Measurements from ENCODE around the gene CCNJ.
"Not testable (repeated sequence)": the region's sequence is repeated elsewhere in the genome, so short reads cannot be mapped to it uniquely, and the experiment has no call there.

CCNJ gene

GRCh38 chr10:96038476-96039387 is 4.7 kb upstream of the CCNJ start:
- no peaks in the 10 kb centered on the region for H3K9me3 ChIP-seq (ENCODE audit: control insufficient read depth, low read length)

GRCh38 chr10:96041146-96041545 is 2.2 kb upstream of the CCNJ start:
- H3K9ac ChIP-seq (ENCODE audit: low read length), result no peak overlapping the region

More at GRCh38 chr10:96038476-96039387, 4.7 kb upstream of the CCNJ start:
- peaks cover 6% of the 10 kb centered on the region for H3K4me1 ChIP-seq (ENCODE audit: control insufficient read depth, insufficient read depth, low read length)
- H3K27me3 ChIP-seq (ENCODE audit: control insufficient read depth, insufficient read depth, low read length), result no peaks in the 10 kb centered on the region
- H3K4me3 ChIP-seq (ENCODE audit: low read length), result no peak overlapping the region
- H3K36me3 ChIP-seq (ENCODE audit: control insufficient read depth, insufficient read depth, low read length), result no peaks in the 10 kb centered on the region
- no peak overlapping the region for H3K9ac ChIP-seq (ENCODE audit: low read length)

GRCh38 chr10:96043893-96044715 is 721 bp downstream of the CCNJ start:
- peaks cover 6% of the 10 kb centered on the region for H3K4me1 ChIP-seq (ENCODE audit: control insufficient read depth, insufficient read depth, low read length)
- no peaks in the 10 kb centered on the region for H3K36me3 ChIP-seq (ENCODE audit: control insufficient read depth, insufficient read depth, low read length)
- H3K9me3 ChIP-seq (ENCODE audit: control insufficient read depth, low read length), result no peaks in the 10 kb centered on the region
- H3K9ac ChIP-seq (ENCODE audit: low read length), result peak overlapping the region; percentile 80
- H3K27me3 ChIP-seq (ENCODE audit: control insufficient read depth, insufficient read depth, low read length), result no peaks in the 10 kb centered on the region
- peak overlapping the region; percentile 62 for H3K4me3 ChIP-seq (ENCODE audit: low read length)

More at GRCh38 chr10:96041146-96041545, 2.2 kb upstream of the CCNJ start:
- H3K4me3 ChIP-seq (ENCODE audit: low read length), result no peak overlapping the region
- H3K4me1 ChIP-seq (ENCODE audit: control insufficient read depth, insufficient read depth, low read length), result peaks cover 6% of the 10 kb centered on the region
- no peaks in the 10 kb centered on the region for H3K27me3 ChIP-seq (ENCODE audit: control insufficient read depth, insufficient read depth, low read length)
- no peaks in the 10 kb centered on the region for H3K36me3 ChIP-seq (ENCODE audit: control insufficient read depth, insufficient read depth, low read length)
- no peaks in the 10 kb centered on the region for H3K9me3 ChIP-seq (ENCODE audit: control insufficient read depth, low read length)

DNA sequence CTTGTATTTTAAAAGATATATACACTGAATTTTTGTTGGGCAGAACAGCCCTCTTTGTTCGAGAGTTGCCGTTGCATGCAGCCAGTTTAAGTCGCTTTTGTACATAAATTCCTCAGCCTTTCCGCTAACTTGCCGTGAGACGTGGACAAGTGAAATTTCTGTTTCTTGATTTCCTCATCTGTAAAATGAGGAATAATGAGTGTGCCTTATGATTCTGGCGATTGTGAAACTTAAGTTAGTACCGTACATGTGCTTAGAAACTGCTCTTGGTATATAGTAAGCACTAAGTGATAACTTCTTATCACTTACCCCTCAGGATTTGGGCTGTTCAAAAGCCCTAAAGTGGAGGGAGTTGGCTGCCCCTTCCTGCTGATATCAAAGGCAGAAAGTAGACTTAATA is 1.4 kb downstream of the CCNJ start:
- Histone ChIP-seq H3K27me3 (ENCODE audit: control insufficient read depth, insufficient read depth, low read length) (no peaks in the 10 kb centered on the region), H3K36me3 (ENCODE audit: control insufficient read depth, insufficient read depth, low read length) (no peaks in the 10 kb centered on the region), H3K9ac (ENCODE audit: low read length) (peak overlapping the region; percentile 80), H3K4me3 (ENCODE audit: low read length) (peak overlapping the region; percentile 62), H3K9me3 (ENCODE audit: control insufficient read depth, low read length) (no peaks in the 10 kb centered on the region), H3K4me1 (ENCODE audit: control insufficient read depth, insufficient read depth, low read length) (peaks cover 6% of the 10 kb centered on the region)

DNA sequence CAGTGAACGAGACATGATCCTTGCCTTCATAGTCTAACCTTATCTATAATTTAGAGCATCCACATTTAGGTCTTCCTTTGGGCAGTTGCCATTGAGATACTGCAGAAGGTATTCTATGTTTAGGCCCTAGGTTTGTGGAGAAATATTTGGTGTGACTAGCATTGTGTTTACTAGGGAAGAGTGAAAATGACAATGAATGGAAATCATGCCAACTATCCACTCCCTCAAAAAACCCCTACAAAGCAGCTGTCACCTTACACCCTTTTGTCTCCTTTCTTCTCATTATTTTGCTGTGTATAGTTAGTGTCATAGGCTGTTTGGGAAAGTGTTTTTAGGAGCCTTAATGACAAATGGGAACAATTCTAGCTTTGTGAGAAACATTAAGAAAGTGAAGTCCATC is 3.2 kb downstream of the CCNJ start:
- Histone ChIP-seq H3K27me3 (ENCODE audit: control insufficient read depth, insufficient read depth, low read length) (no peaks in the 10 kb centered on the region), H3K36me3 (ENCODE audit: control insufficient read depth, insufficient read depth, low read length) (no peaks in the 10 kb centered on the region), H3K4me3 (ENCODE audit: low read length) (no peak overlapping the region), H3K4me1 (ENCODE audit: control insufficient read depth, insufficient read depth, low read length) (peaks cover 6% of the 10 kb centered on the region), H3K9ac (ENCODE audit: low read length) (no peak overlapping the region), H3K9me3 (ENCODE audit: control insufficient read depth, low read length) (no peaks in the 10 kb centered on the region)

- Histone ChIP-seq H3K4me1 (ENCODE audit: control insufficient read depth, insufficient read depth, low read length) (peaks cover 6% of the 10 kb centered on the region), H3K27me3 (ENCODE audit: control insufficient read depth, insufficient read depth, low read length) (no peaks in the 10 kb centered on the region), H3K4me3 (ENCODE audit: low read length) (no peak overlapping the region), H3K9me3 (ENCODE audit: control insufficient read depth, low read length) (no peaks in the 10 kb centered on the region), H3K36me3 (ENCODE audit: control insufficient read depth, insufficient read depth, low read length) (no peaks in the 10 kb centered on the region), H3K9ac (ENCODE audit: low read length) (no peak overlapping the region)
These were observed 3.7 kb downstream of the CCNJ start for GRCh38 chr10:96047004-96047649.

DNA sequence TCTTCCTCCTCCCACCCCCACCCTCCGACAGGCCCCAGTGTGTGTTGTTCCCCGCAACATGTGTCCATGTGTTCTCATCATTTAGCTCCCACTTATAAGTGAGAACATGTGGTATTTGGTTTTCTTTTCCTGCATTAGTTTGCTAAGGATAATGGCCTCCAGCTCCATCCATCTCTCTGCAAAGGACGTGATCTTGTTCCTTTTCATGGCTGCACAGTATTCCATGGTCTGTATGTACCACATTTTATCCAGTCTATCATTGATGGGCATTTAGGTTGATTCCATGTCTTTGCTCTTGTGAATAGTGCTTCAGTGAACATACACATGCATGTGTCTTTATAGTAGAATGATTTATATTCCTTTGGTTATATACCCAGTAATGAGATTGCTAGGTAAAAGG is 4.5 kb downstream of the CCNJ start:
- not testable (repeated sequence) for H3K4me3 ChIP-seq (ENCODE audit: low read length); H3K27me3 ChIP-seq (ENCODE audit: control insufficient read depth, insufficient read depth, low read length)

DNA sequence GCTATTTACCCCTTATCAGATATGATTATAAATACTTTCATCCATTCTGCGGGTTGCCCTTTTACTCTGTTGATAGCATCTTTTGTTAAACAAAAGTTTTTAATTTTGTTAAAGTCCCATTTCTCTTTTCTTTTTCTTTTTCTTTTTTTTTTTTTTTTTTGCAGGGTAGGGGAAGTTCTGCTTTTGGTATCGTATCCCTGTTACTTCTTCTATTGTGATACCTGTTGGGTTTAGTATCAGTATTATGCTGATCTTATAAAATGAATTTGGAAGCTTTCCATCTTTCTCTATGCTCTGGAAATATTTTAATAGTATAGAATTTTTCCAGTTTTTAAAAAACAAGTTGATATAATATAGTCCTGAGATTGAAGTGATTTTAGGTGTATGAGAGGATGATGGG is 6.0 kb downstream of the CCNJ start:
- H3K4me1 ChIP-seq (ENCODE audit: control insufficient read depth, insufficient read depth, low read length), result no peaks in the 10 kb centered on the region
- H3K36me3 ChIP-seq (ENCODE audit: control insufficient read depth, insufficient read depth, low read length), result no peaks in the 10 kb centered on the region
- no peak overlapping the region for H3K9ac ChIP-seq (ENCODE audit: low read length)
- no peak overlapping the region for H3K4me3 ChIP-seq (ENCODE audit: low read length)
- H3K9me3 ChIP-seq (ENCODE audit: control insufficient read depth, low read length), result no peaks in the 10 kb centered on the region
- H3K27me3 ChIP-seq (ENCODE audit: control insufficient read depth, insufficient read depth, low read length), result no peaks in the 10 kb centered on the region

More for the DNA sequence above, 4.5 kb downstream of the CCNJ start:
- not testable (repeated sequence) for H3K4me1 ChIP-seq (ENCODE audit: control insufficient read depth, insufficient read depth, low read length); H3K9ac ChIP-seq (ENCODE audit: low read length); H3K36me3 ChIP-seq (ENCODE audit: control insufficient read depth, insufficient read depth, low read length); H3K9me3 ChIP-seq (ENCODE audit: control insufficient read depth, low read length)

GRCh38 chr10:96053985-96054384 is 10.6 kb downstream of the CCNJ start:
- no peaks in the 10 kb centered on the region for H3K4me1 ChIP-seq (ENCODE audit: control insufficient read depth, insufficient read depth, low read length)
- no peaks in the 10 kb centered on the region for H3K27me3 ChIP-seq (ENCODE audit: control insufficient read depth, insufficient read depth, low read length)
- no peak overlapping the region for H3K9ac ChIP-seq (ENCODE audit: low read length)
- no peaks in the 10 kb centered on the region for H3K9me3 ChIP-seq (ENCODE audit: control insufficient read depth, low read length)
- no peak overlapping the region for H3K4me3 ChIP-seq (ENCODE audit: low read length)
- no peaks in the 10 kb centered on the region for H3K36me3 ChIP-seq (ENCODE audit: control insufficient read depth, insufficient read depth, low read length)

GRCh38 chr10:96056787-96057186 is 13.4 kb downstream of the CCNJ start:
- no peak overlapping the region for H3K4me3 ChIP-seq (ENCODE audit: low read length)
- H3K36me3 ChIP-seq (ENCODE audit: control insufficient read depth, insufficient read depth, low read length), result no peaks in the 10 kb centered on the region
- H3K4me1 ChIP-seq (ENCODE audit: control insufficient read depth, insufficient read depth, low read length), result no peaks in the 10 kb centered on the region
- no peak overlapping the region for H3K9ac ChIP-seq (ENCODE audit: low read length)
- no peaks in the 10 kb centered on the region for H3K9me3 ChIP-seq (ENCODE audit: control insufficient read depth, low read length)
- no peaks in the 10 kb centered on the region for H3K27me3 ChIP-seq (ENCODE audit: control insufficient read depth, insufficient read depth, low read length)

- Histone ChIP-seq H3K9me3 (ENCODE audit: control insufficient read depth, low read length) (no peaks in the 10 kb centered on the region), H3K36me3 (ENCODE audit: control insufficient read depth, insufficient read depth, low read length) (no peaks in the 10 kb centered on the region), H3K4me1 (ENCODE audit: control insufficient read depth, insufficient read depth, low read length) (no peaks in the 10 kb centered on the region), H3K9ac (ENCODE audit: low read length) (no peak overlapping the region), H3K27me3 (ENCODE audit: control insufficient read depth, insufficient read depth, low read length) (no peaks in the 10 kb centered on the region), H3K4me3 (ENCODE audit: low read length) (no peak overlapping the region)
These were observed 17.8 kb downstream of the CCNJ start for GRCh38 chr10:96061232-96061631.

- Histone ChIP-seq H3K9ac (ENCODE audit: low read length) (no peak overlapping the region), H3K36me3 (ENCODE audit: control insufficient read depth, insufficient read depth, low read length) (no peaks in the 10 kb centered on the region), H3K4me1 (ENCODE audit: control insufficient read depth, insufficient read depth, low read length) (no peaks in the 10 kb centered on the region), H3K9me3 (ENCODE audit: control insufficient read depth, low read length) (no peaks in the 10 kb centered on the region), H3K27me3 (ENCODE audit: control insufficient read depth, insufficient read depth, low read length) (no peaks in the 10 kb centered on the region), H3K4me3 (ENCODE audit: low read length) (no peak overlapping the region)
These were observed 29.3 kb downstream of the CCNJ start for GRCh38 chr10:96072674-96073073.
